ENCODE data around the gene SQSTM1.
"Not testable (repeated sequence)": the region's sequence is repeated elsewhere in the genome, so short reads cannot be mapped to it uniquely, and the experiment has no call there.

SQSTM1 gene

GRCh38 chr5:179788193-179788854, 32.4 kb upstream of the SQSTM1 start:
- no peak for TF ChIP-seq CTCF (IDR thresholded peaks at IDR 0.05; ENCODE audit: low read depth, low read length)
- no peak for DNase-seq (ENCODE audit: extremely low read depth, low read depth)

- not testable (repeated sequence) for DNase-seq (ENCODE audit: extremely low read depth, low read depth)
Observed at GRCh38 chr5:179789278-179789677, 31.4 kb upstream of the SQSTM1 start.

GRCh38 chr5:179791881-179792611, 28.7 kb upstream of the SQSTM1 start:
- TF ChIP-seq CTCF (IDR thresholded peaks at IDR 0.05; ENCODE audit: low read depth, low read length) = no peak
- DNase-seq (ENCODE audit: extremely low read depth, low read depth) = no peak

GRCh38 chr5:179792612-179793467, 27.9 kb upstream of the SQSTM1 start:
- no peak for DNase-seq (ENCODE audit: extremely low read depth, low read depth)
- TF ChIP-seq CTCF (IDR thresholded peaks at IDR 0.05; ENCODE audit: low read depth, low read length) = no peak

GRCh38 chr5:179793468-179794139, 27.1 kb upstream of the SQSTM1 start, which contains the start of gene LTC4S:
Gene LTC4S, plus strand, starts transcription at chr5:179793986. Its CDS starts 95 bp downstream, at chr5:179794081.
- DNase-seq (ENCODE audit: extremely low read depth, low read depth) = no peak
- TF ChIP-seq CTCF (IDR thresholded peaks at IDR 0.05; ENCODE audit: low read depth, low read length) = no peak

- no peak for DNase-seq (ENCODE audit: extremely low read depth, low read depth)
- TF ChIP-seq CTCF (IDR thresholded peaks at IDR 0.05; ENCODE audit: low read depth, low read length) = no peak
Observed at GRCh38 chr5:179794171-179794570, 26.5 kb upstream of the SQSTM1 start.

GRCh38 chr5:179794575-179794974, 26.1 kb upstream of the SQSTM1 start:
- DNase-seq (ENCODE audit: extremely low read depth, low read depth) = no peak
- no peak for TF ChIP-seq CTCF (IDR thresholded peaks at IDR 0.05; ENCODE audit: low read depth, low read length)

All from AG09319 (cell line).